HTR-8/SVneo (cell line): ENCODE results near the gene SPATA13.
"Not testable (repeated sequence)": the region's sequence is repeated elsewhere in the genome, so short reads cannot be mapped to it uniquely, and the experiment has no call there.

Experiments
- DNase-seq: peaks from one replicate; pipeline ENCODE4 v3.0.0; 2011; ENCODE audit warnings: low spot score, mixed read lengths; ENCODE audit not compliant: insufficient read length
- FAIRE-seq: peaks from 2 replicates; lab custom pipeline; 2011; peaks lifted over from hg19 to GRCh38; lab: Jason Lieb, UNC

Gene SPATA13

DNA sequence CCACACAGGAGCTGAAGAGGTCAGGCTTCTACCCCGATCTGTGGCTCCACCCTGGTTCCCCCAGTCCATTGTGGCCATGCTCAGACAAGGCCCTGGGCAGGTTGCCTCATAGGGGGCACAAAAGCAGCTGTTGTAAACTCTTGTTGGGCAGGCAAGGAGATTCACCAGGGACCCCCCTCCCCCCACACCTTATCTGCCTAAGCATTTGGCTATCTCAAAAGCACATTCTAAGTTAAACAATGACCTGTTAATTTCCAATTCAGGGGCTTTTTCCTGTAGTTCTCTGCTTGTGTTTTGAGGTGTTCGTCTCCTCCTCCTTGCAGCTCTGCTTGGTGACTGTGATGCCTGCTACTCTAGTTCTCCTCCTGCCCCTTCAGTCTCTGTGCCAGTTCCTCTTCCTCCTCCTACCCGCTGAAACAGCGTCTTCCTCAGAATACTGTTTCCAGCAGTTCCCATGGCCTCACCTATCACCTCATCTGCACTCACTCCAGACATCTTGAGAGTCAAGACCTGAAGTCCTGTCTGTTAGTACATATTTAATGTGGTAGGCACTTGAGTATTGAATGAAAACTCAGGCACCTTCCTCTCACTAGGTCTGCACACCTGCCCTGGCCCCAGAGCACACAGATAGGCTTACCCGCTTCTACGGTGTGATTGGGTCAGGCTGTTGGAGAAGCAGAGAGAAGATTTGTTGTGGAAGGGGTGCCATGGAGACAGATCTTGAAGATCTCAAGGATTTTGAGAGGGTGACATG is 31.7 kb downstream of the SPATA13 start:
- DNase-seq, result no peak
- no peak for FAIRE-seq

DNA sequence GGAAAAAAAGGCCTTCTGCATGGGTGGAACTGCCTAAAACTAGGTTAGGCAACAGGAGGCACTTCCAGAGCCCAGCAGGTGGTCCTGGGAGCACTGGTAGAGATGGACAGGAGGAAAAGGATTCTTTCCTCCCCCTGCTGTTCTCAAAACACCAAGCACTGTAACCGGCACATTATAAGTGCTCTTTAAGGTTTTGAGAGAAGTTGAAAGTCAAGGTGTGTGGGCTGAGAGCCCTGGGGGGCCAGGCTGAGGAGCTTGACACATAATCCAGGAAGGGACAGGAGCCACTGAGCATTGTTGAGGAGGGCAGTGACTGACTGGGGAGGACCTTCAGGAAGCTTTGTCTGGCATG is 32.3 kb downstream of the SPATA13 start:
- FAIRE-seq (no peak), DNase-seq (no peak)

DNA sequence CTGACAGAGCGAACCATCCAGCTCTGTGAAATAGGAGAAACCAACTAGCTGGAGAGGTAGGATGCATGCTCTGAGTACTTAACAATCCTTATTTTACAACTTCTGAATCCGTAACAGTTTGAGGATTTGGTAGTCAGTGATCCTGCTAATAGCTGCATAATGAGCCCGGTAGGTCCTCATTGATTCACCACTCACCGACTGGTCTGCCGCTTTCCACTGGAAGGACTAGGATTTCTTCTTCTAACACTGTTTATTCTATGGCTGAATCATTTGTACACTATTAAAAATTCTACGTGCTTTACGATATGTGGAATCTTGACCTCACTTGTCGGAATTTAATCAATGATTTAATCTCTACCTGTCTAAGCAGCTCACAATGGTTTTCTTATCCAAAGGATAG is 33.9 kb downstream of the SPATA13 start:
- no peak for FAIRE-seq
- DNase-seq, result no peak

DNA sequence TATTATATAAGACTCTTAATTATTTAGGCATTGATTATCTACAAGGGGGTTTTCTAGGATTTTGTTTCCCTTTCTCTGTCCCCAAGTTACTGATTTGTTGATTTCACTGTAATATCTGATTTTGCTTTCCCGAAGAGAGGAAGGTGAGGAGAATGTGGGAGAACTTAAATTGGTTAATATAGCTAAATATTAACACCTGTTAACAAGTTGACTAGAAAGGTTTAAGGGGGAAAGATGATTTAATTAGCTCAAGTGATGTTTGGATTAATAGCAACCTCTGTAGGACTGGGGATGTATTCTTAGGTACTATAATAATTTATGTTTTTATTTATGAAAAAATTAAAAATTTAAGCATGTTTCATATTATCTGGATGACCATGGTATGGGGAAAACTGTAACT is 35.1 kb downstream of the SPATA13 start:
- no peak for DNase-seq
- no peak for FAIRE-seq

DNA sequence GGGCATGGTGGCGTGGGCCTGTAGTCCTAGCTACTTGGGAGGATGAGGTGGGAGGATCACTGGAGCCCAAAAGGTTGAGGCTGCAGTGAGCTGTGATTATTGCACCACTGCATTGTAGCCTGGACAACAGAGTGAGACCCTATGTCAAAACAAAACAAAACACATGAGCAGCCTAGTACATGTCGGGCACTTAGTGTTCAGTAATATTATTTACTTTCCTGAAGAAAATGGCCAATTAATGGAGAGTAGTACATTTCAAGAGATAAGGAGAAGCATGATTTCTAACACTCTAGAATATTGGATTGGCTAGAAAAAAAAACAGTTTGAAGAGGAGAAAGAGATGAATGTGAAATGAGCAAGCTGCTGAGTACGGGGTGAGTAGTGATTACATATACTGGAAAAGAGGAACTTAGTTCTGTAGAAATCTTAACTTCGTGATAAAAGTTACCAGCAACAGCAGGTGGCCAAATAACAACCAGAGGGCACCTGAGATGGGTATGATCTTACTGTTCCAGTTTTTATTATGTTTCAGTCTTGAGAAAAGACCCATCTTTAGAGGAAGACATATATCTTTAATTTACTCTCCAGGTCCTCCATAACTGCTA is 36.2 kb downstream of the SPATA13 start:
- no peak for DNase-seq
- no peak for FAIRE-seq

DNA sequence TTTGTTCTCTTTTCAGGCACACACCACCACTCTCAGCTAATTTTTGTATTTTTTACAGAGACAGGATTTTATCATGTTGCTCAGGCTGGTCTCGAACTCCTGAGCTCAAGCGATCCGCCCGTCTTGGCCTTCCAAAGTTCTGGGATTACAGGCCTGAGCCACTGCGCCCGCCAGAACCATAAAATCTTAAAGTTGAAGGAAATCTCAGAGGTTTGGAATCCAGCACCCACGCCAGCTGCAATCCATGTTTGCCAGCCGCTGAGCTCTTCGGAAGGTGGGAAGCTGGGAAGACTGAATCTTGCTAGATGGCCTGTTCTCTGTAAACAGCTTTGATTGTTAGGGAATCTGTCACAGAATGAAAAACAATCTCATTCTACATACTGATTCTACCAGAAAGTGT is 38.5 kb downstream of the SPATA13 start:
- no peak for DNase-seq
- no peak for FAIRE-seq

DNA sequence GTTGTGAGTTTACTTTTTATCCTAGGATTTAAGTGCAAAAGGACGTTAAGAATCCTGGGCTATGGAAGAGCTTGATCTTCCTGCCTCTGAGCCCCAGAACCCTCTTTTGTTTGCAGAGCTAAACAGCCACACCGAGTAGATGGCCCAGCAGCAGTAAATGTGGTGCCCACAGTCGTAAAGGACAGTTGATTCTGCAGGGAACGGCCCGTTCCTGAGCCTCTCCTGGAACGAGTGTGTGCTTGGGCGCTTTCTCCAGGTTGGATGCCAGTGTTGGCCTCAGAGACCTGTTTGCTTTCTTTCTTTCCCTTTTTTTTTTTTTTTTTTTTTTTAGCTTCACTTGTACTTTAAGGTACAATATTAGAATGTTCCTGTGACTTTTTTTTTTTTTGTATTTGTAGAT is 41.7 kb downstream of the SPATA13 start:
- no peak for FAIRE-seq
- no peak for DNase-seq

DNA sequence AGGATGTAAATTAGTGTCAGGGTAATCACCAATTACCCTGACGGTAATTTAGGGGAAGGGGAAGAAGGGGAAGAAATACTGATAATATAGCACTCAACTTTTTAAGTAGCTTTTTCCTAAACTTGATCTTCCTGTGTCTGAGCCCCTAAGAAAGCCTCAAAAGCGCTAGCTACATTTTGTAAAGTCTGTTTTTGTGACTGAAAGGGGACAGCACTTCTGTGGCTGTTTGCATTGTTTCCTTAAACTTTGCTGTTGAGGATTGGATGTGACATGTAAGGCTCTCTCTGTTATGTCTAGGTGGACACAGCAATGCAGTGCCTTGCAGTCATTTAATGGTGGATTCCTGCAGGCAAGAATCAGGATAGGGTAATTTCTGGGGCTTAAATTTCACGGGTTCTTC is 42.8 kb downstream of the SPATA13 start:
- FAIRE-seq (no peak), DNase-seq (no peak)

DNA sequence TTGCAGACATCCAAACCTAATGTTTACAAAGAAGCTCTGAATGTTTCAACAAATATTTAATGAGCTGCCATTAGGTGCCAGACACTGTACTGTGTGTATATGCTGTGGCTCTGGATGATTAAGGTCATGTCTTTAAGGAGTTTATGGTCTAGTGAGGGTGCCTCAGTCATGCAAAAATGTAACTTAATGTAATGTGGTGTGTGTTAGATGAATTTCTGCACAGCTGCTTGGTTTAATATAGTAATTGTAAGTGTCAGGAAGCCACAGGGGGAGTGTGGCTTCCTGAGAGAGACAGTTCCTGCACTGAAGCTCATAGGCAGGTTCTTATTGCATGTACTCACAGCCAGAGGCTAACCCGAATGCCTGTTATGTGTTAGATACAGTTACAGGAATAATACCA is 43.3 kb downstream of the SPATA13 start:
- DNase-seq (no peak), FAIRE-seq (no peak)

DNA sequence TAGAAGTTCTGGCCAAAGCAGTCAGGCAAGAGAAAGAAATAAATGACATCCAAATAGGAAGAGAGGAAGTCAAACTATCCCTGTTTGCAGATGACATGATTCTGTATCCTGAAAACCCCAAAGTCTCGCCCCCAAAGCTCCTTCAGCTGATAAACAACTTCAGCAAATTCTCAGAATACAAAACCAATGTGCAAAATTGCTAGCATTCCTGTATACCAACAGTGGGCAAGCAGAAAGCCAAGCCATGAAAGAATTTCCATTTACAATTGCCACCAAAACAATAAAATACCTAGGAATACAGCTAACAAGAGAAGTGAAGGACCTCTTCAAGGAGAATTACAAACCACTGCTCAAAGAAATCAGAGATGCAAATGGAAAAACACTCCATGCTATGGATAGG is 44.6 kb downstream of the SPATA13 start:
- FAIRE-seq, DNase-seq: not testable (repeated sequence)

DNA sequence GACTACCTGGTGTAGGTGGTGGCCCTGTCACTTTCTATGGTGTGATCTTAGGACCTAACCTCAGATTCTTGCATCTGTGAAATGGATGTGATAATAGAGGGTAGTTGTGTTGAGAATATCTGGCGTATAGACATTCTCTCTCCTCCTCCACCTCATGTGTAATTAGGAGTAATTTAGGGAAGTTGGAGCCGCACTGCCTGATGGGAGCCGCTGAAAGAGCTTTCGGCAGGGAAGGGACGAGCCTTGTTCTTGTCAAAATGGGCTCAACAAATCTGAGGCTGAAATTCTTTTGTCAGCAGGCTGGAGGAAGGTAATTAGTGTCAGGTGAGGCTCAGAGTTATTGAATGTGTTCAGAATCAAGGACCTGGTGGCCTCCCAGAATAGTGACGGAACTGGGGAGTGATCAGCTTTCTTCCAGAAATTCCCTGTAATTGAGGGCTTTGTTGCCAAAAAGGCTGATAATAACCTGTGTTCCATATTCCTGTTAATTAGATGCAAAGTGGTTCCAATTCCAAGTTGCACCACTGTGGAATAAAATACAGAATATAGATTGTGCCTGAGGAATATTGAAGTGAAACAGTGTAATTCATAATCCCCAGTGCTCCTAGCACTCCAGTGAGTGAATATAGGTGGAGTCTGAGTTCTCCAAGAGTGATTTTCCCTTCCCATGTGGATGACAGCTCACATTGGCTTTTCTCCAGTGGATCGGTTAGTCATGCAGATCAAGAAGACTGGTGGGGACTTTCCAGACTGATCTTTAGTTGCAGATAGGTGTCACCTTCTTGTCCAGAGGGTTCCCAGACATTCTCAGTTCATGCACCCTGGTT is 47.5 kb downstream of the SPATA13 start:
- peak; percentile 18 for DNase-seq
- FAIRE-seq, result no peak

DNA sequence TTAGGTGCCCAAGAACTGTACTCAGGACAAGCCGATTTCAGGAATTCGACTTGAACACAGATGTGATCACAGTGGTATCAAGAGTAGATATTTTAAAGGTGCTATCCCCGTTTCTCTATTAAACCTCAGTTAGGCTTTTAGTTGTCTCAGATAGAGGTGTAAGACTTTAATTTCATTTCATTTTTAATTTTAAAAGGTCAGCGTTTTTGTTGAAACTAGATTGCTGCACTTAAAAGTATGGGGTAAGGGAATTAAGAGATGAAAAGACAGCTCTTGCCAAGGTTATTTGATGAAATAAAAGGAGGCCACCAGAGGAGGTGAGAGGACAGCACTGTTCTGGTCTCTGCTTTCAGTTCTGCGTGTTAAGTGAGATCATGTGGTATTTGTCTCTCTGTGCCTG is 48.6 kb downstream of the SPATA13 start:
- FAIRE-seq (no peak), DNase-seq (no peak)

DNA sequence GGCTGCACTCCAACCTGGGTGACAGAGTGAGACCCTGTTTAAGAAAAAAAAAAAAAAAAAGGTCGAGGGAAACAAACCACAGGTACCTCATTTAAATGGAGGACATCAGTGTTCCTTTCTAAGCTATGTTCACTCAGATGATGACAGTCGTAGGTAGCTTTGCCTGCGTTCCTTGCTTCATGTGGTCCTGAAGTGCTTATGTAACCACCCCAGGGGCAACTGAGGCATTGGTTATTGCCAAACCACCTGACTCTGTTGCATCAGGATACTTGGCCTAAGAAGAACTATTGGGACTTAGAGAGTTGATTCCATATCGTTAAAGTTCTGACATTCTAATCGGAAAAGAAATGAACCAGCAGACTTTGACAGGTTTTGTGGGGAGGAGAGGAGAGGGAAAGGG is 51.7 kb downstream of the SPATA13 start:
- FAIRE-seq (no peak), DNase-seq (no peak)

DNA sequence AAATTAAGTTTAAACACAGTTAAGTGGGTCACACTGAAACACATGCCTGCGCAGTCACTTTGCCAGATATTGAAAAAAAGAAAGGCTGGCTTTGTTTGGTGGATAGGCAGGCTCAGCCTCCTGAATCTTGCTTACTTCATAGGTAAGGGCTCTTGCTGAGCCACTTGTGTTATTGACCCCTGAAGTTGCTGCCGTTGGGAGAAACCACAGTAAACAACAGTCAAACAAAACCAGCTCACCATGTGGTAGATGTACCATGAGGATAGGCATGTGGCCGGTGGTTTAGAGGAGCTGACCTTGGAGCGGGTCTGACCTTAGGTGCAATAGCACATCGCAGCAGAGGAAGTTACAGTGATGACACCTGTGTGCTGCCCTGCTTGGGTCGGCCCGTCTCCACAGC is 52.2 kb downstream of the SPATA13 start:
- DNase-seq, result no peak

DNA sequence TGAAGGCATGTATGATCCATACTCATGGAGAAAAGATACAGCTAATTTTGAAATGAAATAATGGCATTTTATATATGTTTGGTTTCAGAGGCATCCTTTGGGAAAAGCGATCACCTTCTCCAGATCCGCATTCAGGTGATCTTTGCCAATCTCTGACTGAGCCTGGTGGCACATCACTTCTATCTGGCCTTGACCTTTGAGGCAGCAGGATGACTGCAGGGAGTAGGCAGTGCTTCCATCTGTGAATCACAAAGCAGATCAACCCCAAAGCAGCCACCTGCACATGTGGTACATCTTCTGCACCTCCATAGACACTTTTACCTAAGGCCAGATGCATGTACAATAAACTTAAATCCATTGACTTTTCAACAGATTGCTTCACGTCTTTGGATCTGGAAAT is 53.4 kb downstream of the SPATA13 start:
- FAIRE-seq, result no peak

More for the DNA sequence above, 52.2 kb downstream of the SPATA13 start:
- FAIRE-seq, result no peak

DNA sequence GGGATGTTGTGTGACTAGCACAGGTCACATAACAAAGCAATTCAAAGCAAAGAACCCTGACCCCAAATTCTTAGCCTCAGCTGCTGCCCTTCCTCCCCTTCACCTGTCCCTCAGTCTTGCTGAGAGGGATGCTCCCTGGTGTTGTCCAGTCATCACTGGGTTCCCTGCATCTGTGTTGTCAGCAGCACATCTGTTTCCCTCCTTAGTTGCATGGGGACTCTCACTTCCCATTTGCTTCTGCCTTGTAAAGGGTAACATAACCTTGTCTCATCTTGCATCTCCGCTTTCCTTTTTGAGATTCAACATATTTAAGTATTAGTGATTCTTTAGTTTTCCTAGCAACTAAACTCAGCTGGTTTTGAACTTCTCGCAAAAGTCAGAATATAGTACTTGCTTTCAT is 54.0 kb downstream of the SPATA13 start:
- FAIRE-seq, result no peak
- no peak for DNase-seq

More for the DNA sequence above, 53.4 kb downstream of the SPATA13 start:
- no peak for DNase-seq

DNA sequence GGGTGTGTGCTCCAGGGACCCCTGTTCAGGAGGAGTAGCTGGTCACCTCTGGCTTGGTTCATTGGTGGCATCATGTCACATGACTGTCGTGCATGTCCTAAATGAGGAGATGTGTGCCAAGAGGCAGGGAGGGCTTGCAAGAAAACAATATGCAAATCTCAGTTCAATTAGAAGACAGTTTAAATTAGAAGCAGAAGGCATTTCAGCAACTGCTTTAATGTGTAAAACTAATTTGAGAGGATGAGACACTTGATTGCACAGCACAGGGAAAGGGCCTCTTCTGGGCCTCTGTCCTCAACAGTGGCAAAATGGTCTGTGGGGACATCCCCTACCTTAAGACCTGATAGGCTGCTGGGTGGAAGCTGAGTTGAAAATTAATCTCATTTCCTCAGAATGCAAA is 54.6 kb downstream of the SPATA13 start:
- no peak for FAIRE-seq

DNA sequence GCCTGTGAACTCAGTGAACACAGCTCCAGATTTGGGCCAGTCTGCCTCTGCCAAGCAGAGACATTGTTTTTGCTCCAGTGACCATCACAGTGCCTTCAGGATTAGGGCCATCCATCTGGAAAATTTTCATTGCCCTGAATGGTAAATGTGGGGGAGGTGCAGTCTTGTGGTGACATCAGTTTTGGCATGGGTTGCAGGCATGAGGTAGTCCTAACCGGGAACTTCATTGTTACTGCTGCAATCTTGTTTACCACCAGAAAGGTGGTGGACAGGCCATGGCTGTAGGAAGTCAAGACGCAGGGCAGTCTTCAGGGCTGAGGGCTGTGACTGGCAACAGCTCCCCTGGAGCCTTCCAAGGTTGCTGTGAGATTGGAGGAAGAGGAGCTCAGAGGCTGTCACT is 55.2 kb downstream of the SPATA13 start:
- FAIRE-seq (no peak), DNase-seq (no peak)

More for the DNA sequence above, 54.6 kb downstream of the SPATA13 start:
- no peak for DNase-seq

DNA sequence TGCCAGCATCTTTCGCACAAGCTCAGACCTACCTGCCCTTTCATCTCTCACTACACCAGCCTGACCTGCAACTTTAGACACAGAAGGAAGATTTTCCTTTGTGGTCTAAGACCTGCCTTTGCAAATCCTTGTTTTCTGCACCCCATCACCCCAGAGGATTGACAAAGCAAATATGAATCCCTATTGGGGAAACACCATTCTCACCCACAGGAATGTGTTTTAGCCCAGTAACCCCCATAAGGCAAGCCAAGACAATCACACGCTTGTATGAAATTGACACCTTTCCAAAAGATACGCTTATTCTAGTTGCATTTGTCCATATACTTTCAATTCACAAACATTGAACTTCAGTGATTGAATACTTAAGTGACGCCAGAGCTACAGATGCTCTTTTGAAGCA is 55.7 kb downstream of the SPATA13 start:
- no peak for DNase-seq
- no peak for FAIRE-seq

DNA sequence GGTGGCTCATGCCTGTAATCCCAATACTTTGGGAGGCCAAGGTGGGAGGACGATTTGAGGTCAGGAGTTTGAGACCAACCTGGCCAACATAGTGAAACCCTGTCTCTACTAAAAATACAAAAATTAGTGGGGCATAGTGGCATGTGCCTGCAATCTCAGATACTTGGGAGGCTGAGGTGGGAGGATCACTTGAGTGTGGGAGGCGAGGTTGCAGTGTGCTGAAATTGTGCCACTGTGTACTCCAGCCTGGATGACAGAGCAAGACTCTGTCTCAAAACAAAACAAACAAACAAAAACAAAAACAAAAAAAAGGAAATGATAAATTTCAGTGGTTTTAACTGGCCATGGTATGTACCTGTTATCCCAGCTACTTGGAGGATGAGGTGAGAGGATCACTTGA is 56.3 kb downstream of the SPATA13 start:
- FAIRE-seq, result not testable (repeated sequence)

DNA sequence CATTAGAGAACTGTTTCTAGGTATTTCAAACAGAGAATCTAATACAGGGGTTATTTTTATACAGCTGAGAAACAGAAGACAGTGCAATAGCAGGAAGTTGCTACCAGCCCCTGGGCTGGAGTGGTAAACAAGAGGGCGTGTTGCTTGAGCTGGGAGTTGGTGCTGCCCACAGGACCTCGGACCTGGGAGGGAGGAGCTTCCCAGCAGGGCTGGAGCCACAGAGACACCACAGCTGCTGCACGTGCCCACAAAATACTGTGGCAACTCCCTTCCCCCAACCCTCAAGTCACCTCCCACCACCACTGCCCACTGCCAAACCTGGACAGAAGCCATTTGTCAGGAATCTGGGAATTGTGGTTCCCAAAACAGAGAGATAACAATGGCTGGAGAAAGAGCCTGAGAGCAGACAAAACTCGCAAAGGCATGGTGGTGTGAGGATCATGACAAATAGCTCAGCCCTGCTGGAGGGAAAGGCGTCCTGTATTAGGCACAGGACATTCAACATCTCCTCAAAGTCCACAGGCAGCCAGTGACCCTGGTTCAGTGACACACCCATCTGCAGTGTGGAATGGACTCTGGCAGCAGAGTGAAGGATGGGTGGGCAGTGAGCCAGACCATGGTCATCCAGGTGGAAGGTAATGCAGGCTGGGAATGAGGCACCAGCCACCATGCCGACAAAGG is 57.2 kb downstream of the SPATA13 start:
- DNase-seq, result no peak
- no peak for FAIRE-seq

More for the DNA sequence above, 56.3 kb downstream of the SPATA13 start:
- DNase-seq, result not testable (repeated sequence)
